ENCODE data around the gene LIN52. TPM values are rescaled to one million over a fixed set of nuclear protein-coding genes. Genes with fewer than 3 reads are reported as not detected.

Gene LIN52
- total and polyA plus RNA-seq, 9 of the 15 experiments (the other 6 are each of a cell fraction or from before 2014, with no cell fraction given): 4.6 to 11.8 (median 9.2) TPM

DNA sequence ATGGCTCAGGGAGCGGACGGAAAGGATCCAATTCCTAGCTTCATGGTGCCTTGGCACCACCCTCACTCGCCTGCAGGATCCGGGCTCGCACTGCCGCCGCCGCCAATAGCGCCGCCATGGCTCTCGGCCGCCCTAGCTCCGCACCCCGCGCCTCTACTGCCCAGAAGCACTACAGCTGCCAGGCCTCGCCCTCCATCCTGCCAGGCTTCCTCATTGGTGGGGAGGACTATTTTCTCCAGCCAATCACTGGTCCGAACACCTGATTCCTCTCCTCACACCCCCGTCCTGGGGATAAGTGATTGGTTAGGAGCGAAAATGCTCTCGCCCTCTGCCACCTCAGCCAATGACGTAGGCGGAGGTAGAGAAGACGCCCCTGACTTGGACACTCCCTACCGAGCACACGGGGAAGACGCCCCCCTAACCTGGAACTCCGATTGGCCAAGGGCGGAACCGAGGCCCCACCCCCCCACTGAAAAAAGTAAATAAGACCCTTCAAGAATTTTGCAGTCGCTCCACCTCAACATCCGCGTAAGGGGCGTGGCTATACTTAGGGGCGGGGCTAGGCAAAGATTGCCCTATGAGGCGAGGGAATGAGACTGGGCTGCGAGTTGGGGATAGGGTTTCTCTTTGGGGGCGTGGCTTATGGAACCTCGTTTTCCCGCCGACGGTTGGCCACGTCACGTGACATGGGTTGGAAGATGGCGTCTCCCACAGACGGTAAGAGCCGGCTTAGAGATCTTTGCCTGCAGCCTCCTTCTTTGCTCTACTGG is at the start of gene LIN52, which contains the start of gene ALDH6A1 (continued):
- peak; percentile 72 to 76; a peak in 3 of 4 replicates for TF ChIP-seq SIN3A (IDR thresholded peaks at IDR 0.05; ENCODE audit: borderline replicate concordance in 2 of 2, control insufficient read depth in 1 of 2, low read depth in 2 of 2, low read length in 2 of 2)
- TF ChIP-seq CBX3 (IDR thresholded peaks at IDR 0.05; ENCODE audit: borderline replicate concordance in 1 of 2, low read length in 2 of 2): no peak
- TF ChIP-seq SAP30 (IDR thresholded peaks at IDR 0.05; ENCODE audit: borderline replicate concordance, insufficient read depth, low read depth, low read length, poor library complexity, severe bottlenecking): peak; percentile 6
- TF ChIP-seq, protein P1, sequence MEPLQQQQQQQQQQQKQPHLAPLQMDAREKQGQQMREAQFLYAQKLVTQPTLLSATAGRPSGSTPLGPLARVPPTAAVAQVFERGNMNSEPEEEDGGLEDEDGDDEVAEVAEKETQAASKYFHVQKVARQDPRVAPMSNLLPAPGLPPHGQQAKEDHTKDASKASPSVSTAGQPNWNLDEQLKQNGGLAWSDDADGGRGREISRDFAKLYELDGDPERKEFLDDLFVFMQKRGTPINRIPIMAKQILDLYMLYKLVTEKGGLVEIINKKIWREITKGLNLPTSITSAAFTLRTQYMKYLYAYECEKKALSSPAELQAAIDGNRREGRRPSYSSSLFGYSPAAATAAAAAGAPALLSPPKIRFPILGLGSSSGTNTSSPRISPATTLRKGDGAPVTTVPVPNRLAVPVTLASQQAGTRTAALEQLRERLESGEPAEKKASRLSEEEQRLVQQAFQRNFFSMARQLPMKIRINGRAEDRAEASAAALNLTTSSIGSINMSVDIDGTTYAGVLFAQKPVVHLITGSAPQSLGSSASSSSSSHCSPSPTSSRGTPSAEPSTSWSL (CRISPR knock-in tag; IDR thresholded peaks at IDR 0.05; ENCODE audit: borderline replicate concordance): no peak
- TF ChIP-seq, protein P2, sequence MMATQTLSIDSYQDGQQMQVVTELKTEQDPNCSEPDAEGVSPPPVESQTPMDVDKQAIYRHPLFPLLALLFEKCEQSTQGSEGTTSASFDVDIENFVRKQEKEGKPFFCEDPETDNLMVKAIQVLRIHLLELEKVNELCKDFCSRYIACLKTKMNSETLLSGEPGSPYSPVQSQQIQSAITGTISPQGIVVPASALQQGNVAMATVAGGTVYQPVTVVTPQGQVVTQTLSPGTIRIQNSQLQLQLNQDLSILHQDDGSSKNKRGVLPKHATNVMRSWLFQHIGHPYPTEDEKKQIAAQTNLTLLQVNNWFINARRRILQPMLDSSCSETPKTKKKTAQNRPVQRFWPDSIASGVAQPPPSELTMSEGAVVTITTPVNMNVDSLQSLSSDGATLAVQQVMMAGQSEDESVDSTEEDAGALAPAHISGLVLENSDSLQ (IDR thresholded peaks at IDR 0.05): peak; percentile 77
- peak; percentile 49; the same call in 1 of the 2 replicates for TF ChIP-seq NR2C1 (IDR thresholded peaks at IDR 0.05)
- TF ChIP-seq NR2C1 (tag; IDR thresholded peaks at IDR 0.05): no peak
- no peak for TF ChIP-seq COPS2 (conservative IDR thresholded peaks at IDR 0.05)
- 0 out of 2 replicates have a peak, but pooled peaks have one; percentile 25 for TF ChIP-seq CXXC5 (CRISPR knock-in tag; IDR thresholded peaks at IDR 0.05)
- peak; percentile 99 for TF ChIP-seq C11orf30 (IDR thresholded peaks at IDR 0.05; ENCODE audit: low read depth)
- peak; percentile 21; the same call in 1 of the 2 replicates for TF ChIP-seq CTBP1 (IDR thresholded peaks at IDR 0.05; ENCODE audit: borderline replicate concordance)
- TF ChIP-seq, protein P3, sequence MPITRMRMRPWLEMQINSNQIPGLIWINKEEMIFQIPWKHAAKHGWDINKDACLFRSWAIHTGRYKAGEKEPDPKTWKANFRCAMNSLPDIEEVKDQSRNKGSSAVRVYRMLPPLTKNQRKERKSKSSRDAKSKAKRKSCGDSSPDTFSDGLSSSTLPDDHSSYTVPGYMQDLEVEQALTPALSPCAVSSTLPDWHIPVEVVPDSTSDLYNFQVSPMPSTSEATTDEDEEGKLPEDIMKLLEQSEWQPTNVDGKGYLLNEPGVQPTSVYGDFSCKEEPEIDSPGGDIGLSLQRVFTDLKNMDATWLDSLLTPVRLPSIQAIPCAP (CRISPR knock-in tag; IDR thresholded peaks at IDR 0.05; ENCODE audit: borderline replicate concordance): no peak
- 0 out of 2 replicates have a peak, but pooled peaks have one; percentile 20 for TF ChIP-seq FOXM1 (IDR thresholded peaks at IDR 0.05; ENCODE audit: low read depth)
- no peak for TF ChIP-seq FOXM1 (CRISPR knock-in tag; IDR thresholded peaks at IDR 0.05; ENCODE audit: low read depth)
- peak; percentile 84 for TF ChIP-seq EP400 (IDR thresholded peaks at IDR 0.05)
- TF ChIP-seq SREBF1 (IDR thresholded peaks at IDR 0.05; ENCODE audit: borderline replicate concordance, low read depth, low read length): peak; percentile 24; the same call in 1 of the 2 replicates
- TF ChIP-seq TAF1 (IDR thresholded peaks at IDR 0.05; ENCODE audit: control insufficient read depth, extremely low read depth, insufficient read depth, low read length, severe bottlenecking): peak; percentile 81
- TF ChIP-seq PTRF (tag; IDR thresholded peaks at IDR 0.05): no peak
- TF ChIP-seq MBD2 (IDR thresholded peaks at IDR 0.05; ENCODE audit: borderline replicate concordance, low read depth): peak; percentile 88
- TF ChIP-seq, protein P4, sequence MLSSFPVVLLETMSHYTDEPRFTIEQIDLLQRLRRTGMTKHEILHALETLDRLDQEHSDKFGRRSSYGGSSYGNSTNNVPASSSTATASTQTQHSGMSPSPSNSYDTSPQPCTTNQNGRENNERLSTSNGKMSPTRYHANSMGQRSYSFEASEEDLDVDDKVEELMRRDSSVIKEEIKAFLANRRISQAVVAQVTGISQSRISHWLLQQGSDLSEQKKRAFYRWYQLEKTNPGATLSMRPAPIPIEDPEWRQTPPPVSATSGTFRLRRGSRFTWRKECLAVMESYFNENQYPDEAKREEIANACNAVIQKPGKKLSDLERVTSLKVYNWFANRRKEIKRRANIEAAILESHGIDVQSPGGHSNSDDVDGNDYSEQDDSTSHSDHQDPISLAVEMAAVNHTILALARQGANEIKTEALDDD (IDR thresholded peaks at IDR 0.05): no peak
- TF ChIP-seq KDM5B (IDR thresholded peaks at IDR 0.05; ENCODE audit: insufficient replicate concordance, low read depth, low read length): peak; percentile 51
